Measurements from ENCODE around the gene CYS1. TPM values are rescaled to one million over a fixed set of nuclear protein-coding genes. Genes with fewer than 3 reads are reported as not detected.

Gene CYS1
- total and polyA plus RNA-seq, 7 experiments from 2014 or later: 1.3 TPM; not detected in 6

- peaks cover 0 to 31% (median 0%) of the 10 kb centered on the region in 5 donors for H3K27me3 Mint-ChIP-seq
- intact Hi-C loops (cut with micrococcal nuclease): loop anchor here (1.0 to 10.0 kb wide), 10 partner anchors 14 to 1206 kb away; partner anchors contain the start of genes TAF1B (in 2 of the 2), ADAM17 (in 1 of the 2), CPSF3 (in 1 of the 2) and HPCAL1 (in 1 of the 2)
- CTCF ChIA-PET: interaction anchor here (1.3 to 8.5 kb wide), 2 partner anchors 59 to 230 kb away, joined by 5 to 77 read pairs; no protein-coding TSS in a partner anchor
- Histone ChIP-seq H3K4me1 (ENCODE audit: control insufficient read depth in 2 of 2, insufficient read depth in 2 of 2, low read length in 2 of 2) (peaks cover 6% of the 10 kb centered on the region in 2 donors), H3K27ac (ENCODE audit: low read depth, low read length) (peak within 1 kb of the TSS; percentile 76), H3K36me3 (ENCODE audit: control insufficient read depth in 2 of 3, insufficient read depth in 3 of 3, low read length in 3 of 3) (peaks cover 0 to 12% (median 0%) of the 10 kb centered on the region in 3 experiments), H3K4me3 (ENCODE audit: low read length) (peak within 1 kb of the TSS; percentile 53), H3K9me3 (ENCODE audit: control insufficient read depth in 2 of 3, low read length in 3 of 3) (no peaks in the 10 kb centered on the region), H3K27me3 (ENCODE audit: control insufficient read depth in 2 of 2, insufficient read depth in 2 of 2, low read length in 2 of 2) (no peaks in the 10 kb centered on the region)
- POLR2A ChIA-PET: interaction anchor here (1.1 to 1.6 kb wide), 3 partner anchors 14 to 200 kb away, joined by 3 to 7 read pairs (median 5); partner anchors contain the start of gene TAF1B
- H3K27ac Mint-ChIP-seq: peak within 1 kb of the TSS; percentile 87 to 95 (median 93)
- peak within 1 kb of the TSS; percentile 83 to 94 (median 89) for H3K4me3 Mint-ChIP-seq
- DNase-seq (peak; percentile 61 to 83 (median 77)), ATAC-seq (peak; percentile 81)
- peaks cover 0 to 5% (median 0%) of the 10 kb centered on the region in 11 donors for H3K9me3 Mint-ChIP-seq
- H3K36me3 Mint-ChIP-seq: peaks cover 0 to 9% (median 3%) of the 10 kb centered on the region in 5 donors
- peaks cover 14 to 34% (median 29%) of the 10 kb centered on the region in 7 donors for H3K4me1 Mint-ChIP-seq
Measured at GRCh38 chr2:10043256-10043905, 36.8 kb downstream of the CYS1 start, which contains the start of gene KLF11. Gene KLF11, plus strand, starts transcription at chr2:10043550. Its CDS starts 167 bp downstream, at chr2:10043717.

GRCh38 chr2:10042301-10043161, 37.7 kb downstream of the CYS1 start:
- ATAC-seq: peak; percentile 0
- Mint-ChIP-seq H3K27me3 (peaks cover 0 to 31% (median 0%) of the 10 kb centered on the region in 5 donors), H3K4me1 (peaks cover 14 to 34% (median 29%) of the 10 kb centered on the region in 7 donors), H3K4me3 (peak overlapping the region; percentile 83 to 94 (median 89)), H3K9me3 (peaks cover 0 to 5% (median 0%) of the 10 kb centered on the region in 11 donors), H3K36me3 (peaks cover 0 to 9% (median 0%) of the 10 kb centered on the region in 5 donors), H3K27ac (peak overlapping the region; percentile 87 to 95 (median 92))
- DNase-seq: peak; percentile 36 to 58 (median 42)
- Histone ChIP-seq H3K4me3 (ENCODE audit: low read length) (peak overlapping the region; percentile 53), H3K9me3 (ENCODE audit: control insufficient read depth in 2 of 3, low read length in 3 of 3) (no peaks in the 10 kb centered on the region), H3K27ac (ENCODE audit: low read depth, low read length) (peak overlapping the region; percentile 67), H3K4me1 (ENCODE audit: control insufficient read depth in 2 of 2, insufficient read depth in 2 of 2, low read length in 2 of 2) (peaks cover 6% of the 10 kb centered on the region in 2 donors), H3K36me3 (ENCODE audit: control insufficient read depth in 2 of 3, insufficient read depth in 3 of 3, low read length in 3 of 3) (peaks cover 0 to 4% (median 0%) of the 10 kb centered on the region in 3 experiments), H3K27me3 (ENCODE audit: control insufficient read depth in 2 of 2, insufficient read depth in 2 of 2, low read length in 2 of 2) (no peaks in the 10 kb centered on the region)
- CTCF ChIA-PET: interaction anchor here (1.3 kb wide), 1 partner anchor 58 kb away, joined by 5 read pairs; no protein-coding TSS in a partner anchor
- intact Hi-C loops (cut with micrococcal nuclease): loop anchor here (1.0 to 10.0 kb wide), 10 partner anchors 13 to 1205 kb away; partner anchors contain the start of genes TAF1B (in 2 of the 2), ADAM17 (in 1 of the 2), CPSF3 (in 1 of the 2) and HPCAL1 (in 1 of the 2)
- POLR2A ChIA-PET: interaction anchor here (1.1 to 1.3 kb wide), 2 partner anchors 14 to 199 kb away, joined by 3 to 7 read pairs; partner anchors contain the start of gene TAF1B

GRCh38 chr2:10041711-10042110, 38.5 kb downstream of the CYS1 start:
- intact Hi-C loops (cut with micrococcal nuclease): loop anchor here (2.0 to 10.0 kb wide), 7 partner anchors 261 to 1204 kb away; partner anchors contain the start of genes ADAM17 (in 1 of the 2), CPSF3 (in 1 of the 2), HPCAL1 (in 1 of the 2) and IAH1 (in 1 of the 2)
- H3K4me1 Mint-ChIP-seq: peaks cover 9 to 30% (median 25%) of the 10 kb centered on the region in 7 donors
- H3K4me1 ChIP-seq (ENCODE audit: control insufficient read depth in 2 of 2, insufficient read depth in 2 of 2, low read length in 2 of 2): peaks cover 6% of the 10 kb centered on the region in 2 donors
- H3K4me3 ChIP-seq (ENCODE audit: low read length): no peak overlapping the region
- ChIA-PET POLR2A (interaction anchor here (1.3 kb wide), 1 partner anchor 13 kb away, joined by 7 read pairs; no protein-coding TSS in a partner anchor), CTCF (no interaction called here)
- peaks cover 0 to 3% (median 0%) of the 10 kb centered on the region in 5 donors for H3K36me3 Mint-ChIP-seq
- no peak overlapping the region for H3K27ac ChIP-seq (ENCODE audit: low read depth, low read length)
- H3K9me3 ChIP-seq (ENCODE audit: control insufficient read depth in 2 of 3, low read length in 3 of 3): no peaks in the 10 kb centered on the region
- peaks cover 0 to 5% (median 0%) of the 10 kb centered on the region in 11 donors for H3K9me3 Mint-ChIP-seq
- H3K27me3 Mint-ChIP-seq: peaks cover 0 to 31% (median 0%) of the 10 kb centered on the region in 5 donors
- no peaks in the 10 kb centered on the region for H3K27me3 ChIP-seq (ENCODE audit: control insufficient read depth in 2 of 2, insufficient read depth in 2 of 2, low read length in 2 of 2)
- DNase-seq (no peak), ATAC-seq (no peak)
- peak overlapping the region in 5 of 9 donors; percentile 52 to 90 (median 76) for H3K27ac Mint-ChIP-seq
- peak overlapping the region; percentile 6 to 94 (median 87) for H3K4me3 Mint-ChIP-seq
- H3K36me3 ChIP-seq (ENCODE audit: control insufficient read depth in 2 of 3, insufficient read depth in 3 of 3, low read length in 3 of 3): no peaks in the 10 kb centered on the region

GRCh38 chr2:10039658-10040410, 40.4 kb downstream of the CYS1 start:
- H3K36me3 ChIP-seq (ENCODE audit: control insufficient read depth in 2 of 3, insufficient read depth in 3 of 3, low read length in 3 of 3): no peaks in the 10 kb centered on the region
- no peak overlapping the region for H3K4me3 ChIP-seq (ENCODE audit: low read length)
- peaks cover 11 to 22% (median 19%) of the 10 kb centered on the region in 7 donors for H3K4me1 Mint-ChIP-seq
- peaks cover 0 to 5% (median 0%) of the 10 kb centered on the region in 11 donors for H3K9me3 Mint-ChIP-seq
- no peaks in the 10 kb centered on the region for H3K27me3 ChIP-seq (ENCODE audit: control insufficient read depth in 2 of 2, insufficient read depth in 2 of 2, low read length in 2 of 2)
- peaks cover 0 to 33% (median 0%) of the 10 kb centered on the region in 5 donors for H3K27me3 Mint-ChIP-seq
- no peak for DNase-seq
- ATAC-seq: no peak
- H3K27ac Mint-ChIP-seq: peak overlapping the region in 1 of 9 donors; percentile 13
- ChIA-PET CTCF (interaction anchor here (0.6 kb wide), 1 partner anchor 63 kb away, joined by 3 read pairs; no protein-coding TSS in a partner anchor), POLR2A (no interaction called here)
- intact Hi-C loops (cut with micrococcal nuclease): loop anchor here (5.0 to 10.0 kb wide), 6 partner anchors 408 to 1203 kb away; partner anchors contain the start of genes ADAM17 (in 1 of the 2), CPSF3 (in 1 of the 2), IAH1 (in 1 of the 2) and ITGB1BP1 (in 1 of the 2)
- no peak overlapping the region for H3K4me3 Mint-ChIP-seq
- no peak overlapping the region for H3K27ac ChIP-seq (ENCODE audit: low read depth, low read length)
- peaks cover 0 to 3% (median 0%) of the 10 kb centered on the region in 5 donors for H3K36me3 Mint-ChIP-seq
- H3K9me3 ChIP-seq (ENCODE audit: control insufficient read depth in 2 of 3, low read length in 3 of 3): no peaks in the 10 kb centered on the region
- peaks cover 3 to 6% of the 10 kb centered on the region in 2 donors for H3K4me1 ChIP-seq (ENCODE audit: control insufficient read depth in 2 of 2, insufficient read depth in 2 of 2, low read length in 2 of 2)

GRCh38 chr2:10038716-10039115, 41.5 kb downstream of the CYS1 start:
- no peak overlapping the region for H3K27ac Mint-ChIP-seq
- Histone ChIP-seq H3K36me3 (ENCODE audit: control insufficient read depth in 2 of 3, insufficient read depth in 3 of 3, low read length in 3 of 3) (no peaks in the 10 kb centered on the region), H3K4me1 (ENCODE audit: control insufficient read depth in 2 of 2, insufficient read depth in 2 of 2, low read length in 2 of 2) (no peaks in the 10 kb centered on the region), H3K4me3 (ENCODE audit: low read length) (no peak overlapping the region), H3K27ac (ENCODE audit: low read depth, low read length) (no peak overlapping the region), H3K9me3 (ENCODE audit: control insufficient read depth in 2 of 3, low read length in 3 of 3) (no peaks in the 10 kb centered on the region), H3K27me3 (ENCODE audit: control insufficient read depth in 2 of 2, insufficient read depth in 2 of 2, low read length in 2 of 2) (no peaks in the 10 kb centered on the region)
- POLR2A ChIA-PET: interaction anchor here (0.8 kb wide), 1 partner anchor 10 kb away, joined by 3 read pairs; no protein-coding TSS in a partner anchor
- ATAC-seq: no peak
- DNase-seq: no peak
- CTCF ChIA-PET: interaction anchor here (0.8 kb wide), 1 partner anchor 52 kb away, joined by 3 read pairs; no protein-coding TSS in a partner anchor
- intact Hi-C loops (cut with micrococcal nuclease): no loop called here
- peaks cover 0 to 33% (median 0%) of the 10 kb centered on the region in 5 donors for H3K27me3 Mint-ChIP-seq
- H3K36me3 Mint-ChIP-seq: peaks cover 0 to 1% (median 0%) of the 10 kb centered on the region in 5 donors
- H3K9me3 Mint-ChIP-seq: peaks cover 0 to 5% (median 0%) of the 10 kb centered on the region in 11 donors
- peaks cover 7 to 22% (median 12%) of the 10 kb centered on the region in 7 donors for H3K4me1 Mint-ChIP-seq
- H3K4me3 Mint-ChIP-seq: no peak overlapping the region

All from naive thymus-derived CD4-positive, alpha-beta T cell (primary cell).